Epithelial cell of esophagus (primary cell): ENCODE results near the gene HS6ST2.

Experiments
- DNase-seq: peaks from one replicate; pipeline ENCODE4 v3.0.0; 2010; ENCODE audit warnings: low read depth
- H3K4me3 ChIP-seq: 2 replicates; pipeline ENCODE4 v1.5.1; 2011; ENCODE audit warnings: mild to moderate bottlenecking, low read length, control low read depth
- TF ChIP-seq, protein P1 (sequence below): IDR thresholded peaks from 2 replicates; pipeline ENCODE4 v1.5.1; 2011; ENCODE audit warnings: low read depth, mild to moderate bottlenecking, low read length, control low read depth, inconsistent platforms; ENCODE audit not compliant: insufficient read depth; ENCODE audit errors: missing control alignments

The HS6ST2 gene

GRCh38 chrX:132615391-132616131, 342.9 kb downstream of the HS6ST2 start:
- no peak overlapping the region for H3K4me3 ChIP-seq
- peak; percentile 79 for DNase-seq
- TF ChIP-seq, protein P1, sequence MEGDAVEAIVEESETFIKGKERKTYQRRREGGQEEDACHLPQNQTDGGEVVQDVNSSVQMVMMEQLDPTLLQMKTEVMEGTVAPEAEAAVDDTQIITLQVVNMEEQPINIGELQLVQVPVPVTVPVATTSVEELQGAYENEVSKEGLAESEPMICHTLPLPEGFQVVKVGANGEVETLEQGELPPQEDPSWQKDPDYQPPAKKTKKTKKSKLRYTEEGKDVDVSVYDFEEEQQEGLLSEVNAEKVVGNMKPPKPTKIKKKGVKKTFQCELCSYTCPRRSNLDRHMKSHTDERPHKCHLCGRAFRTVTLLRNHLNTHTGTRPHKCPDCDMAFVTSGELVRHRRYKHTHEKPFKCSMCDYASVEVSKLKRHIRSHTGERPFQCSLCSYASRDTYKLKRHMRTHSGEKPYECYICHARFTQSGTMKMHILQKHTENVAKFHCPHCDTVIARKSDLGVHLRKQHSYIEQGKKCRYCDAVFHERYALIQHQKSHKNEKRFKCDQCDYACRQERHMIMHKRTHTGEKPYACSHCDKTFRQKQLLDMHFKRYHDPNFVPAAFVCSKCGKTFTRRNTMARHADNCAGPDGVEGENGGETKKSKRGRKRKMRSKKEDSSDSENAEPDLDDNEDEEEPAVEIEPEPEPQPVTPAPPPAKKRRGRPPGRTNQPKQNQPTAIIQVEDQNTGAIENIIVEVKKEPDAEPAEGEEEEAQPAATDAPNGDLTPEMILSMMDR = peak; percentile 30

- peak; percentile 24 for DNase-seq
- no peak overlapping the region for H3K4me3 ChIP-seq
- TF ChIP-seq, protein P1 = peak; percentile 64
Observed at GRCh38 chrX:132614297-132614696, 344.1 kb downstream of the HS6ST2 start.

DNA sequence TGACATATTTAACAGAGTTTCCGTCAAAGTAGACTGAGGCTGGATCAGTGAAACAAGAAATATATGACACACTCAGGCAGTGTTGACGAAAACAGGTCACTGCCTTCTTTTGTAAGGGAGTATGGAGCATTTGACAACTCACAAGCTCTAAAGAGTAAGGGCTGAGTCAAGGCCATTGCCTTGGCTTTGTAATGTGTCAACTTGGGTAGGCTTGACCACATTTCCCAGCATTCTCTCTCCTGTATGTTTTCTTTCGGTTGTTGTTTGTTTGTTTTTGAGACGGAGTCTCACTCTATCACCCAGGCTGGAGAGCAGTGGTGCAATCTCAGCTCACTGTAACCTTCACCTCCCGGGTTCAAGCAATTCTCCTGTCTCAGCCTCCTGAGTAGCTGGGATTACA, 344.6 kb downstream of the HS6ST2 start:
- TF ChIP-seq, protein P1 = no peak
- DNase-seq = no peak
- no peak overlapping the region for H3K4me3 ChIP-seq

- peak; percentile 42 for DNase-seq
- TF ChIP-seq, protein P1 = peak; percentile 76
- no peak overlapping the region for H3K4me3 ChIP-seq
Observed at GRCh38 chrX:132612821-132613564, 345.4 kb downstream of the HS6ST2 start.

GRCh38 chrX:132610536-132610935, 347.9 kb downstream of the HS6ST2 start:
- no peak for DNase-seq
- TF ChIP-seq, protein P1 = no peak
- H3K4me3 ChIP-seq = no peak overlapping the region

- no peak overlapping the region for H3K4me3 ChIP-seq
- no peak for DNase-seq
- TF ChIP-seq, protein P1 = no peak
Observed at GRCh38 chrX:132609362-132609848, 349.0 kb downstream of the HS6ST2 start.
